Measurements from ENCODE around the gene SPECC1. TPM values are rescaled to one million over a fixed set of nuclear protein-coding genes. Genes with fewer than 3 reads are reported as not detected.

SPECC1 gene
- total and polyA plus RNA-seq, 2 of the 13 experiments (the other 11 are each of a cell fraction or from before 2014, with no cell fraction given): 2.3 to 6.9 TPM

GRCh38 chr17:19977293-19978208, 31.6 kb upstream of the SPECC1 start, which contains the start of gene AKAP10 (continued):
- TF ChIP-seq E2F2 (CRISPR knock-in tag; IDR thresholded peaks at IDR 0.05; ENCODE audit: borderline replicate concordance): peak; percentile 54; the same call in 1 of the 2 replicates
- TF ChIP-seq ZNF660 (CRISPR knock-in tag; IDR thresholded peaks at IDR 0.05; ENCODE audit: borderline replicate concordance, low read depth): no peak; the same call in 1 of the 2 replicates
- TF ChIP-seq ZNF891 (CRISPR knock-in tag; IDR thresholded peaks at IDR 0.05): peak; percentile 85
- TF ChIP-seq ZNF20 (CRISPR knock-in tag; IDR thresholded peaks at IDR 0.05): peak; percentile 60; the same call in 1 of the 2 replicates
- TF ChIP-seq TRIM22 (IDR thresholded peaks at IDR 0.05): no peak
- TF ChIP-seq IRF9 (CRISPR knock-in tag; IDR thresholded peaks at IDR 0.05; ENCODE audit: borderline replicate concordance): peak; percentile 35
- peak; percentile 90 for TF ChIP-seq IKZF4 (CRISPR knock-in tag; IDR thresholded peaks at IDR 0.05; ENCODE audit: borderline replicate concordance, low read depth, not compliant biosample characterization)
- no peak for TF ChIP-seq NFRKB (IDR thresholded peaks at IDR 0.05)
- TF ChIP-seq ZNF292 (CRISPR knock-in tag; IDR thresholded peaks at IDR 0.05; ENCODE audit: borderline replicate concordance, low read depth): peak; percentile 33; the same call in 1 of the 2 replicates
- 0 out of 2 replicates have a peak, but pooled peaks have one; percentile 35 for TF ChIP-seq KLF11 (CRISPR knock-in tag; IDR thresholded peaks at IDR 0.05)
- no peak; the same call in 1 of the 2 replicates for TF ChIP-seq SNAI1 (CRISPR knock-in tag; IDR thresholded peaks at IDR 0.05; ENCODE audit: borderline replicate concordance)
- TF ChIP-seq ZFP36 (IDR thresholded peaks at IDR 0.05; ENCODE audit: borderline replicate concordance, low read depth, low read length, partially characterized antibody): no peak
- TF ChIP-seq SMARCE1 (IDR thresholded peaks at IDR 0.05; ENCODE audit: borderline replicate concordance): no peak
- peak; percentile 36; the same call in 1 of the 2 replicates for TF ChIP-seq GATAD2A (CRISPR knock-in tag; IDR thresholded peaks at IDR 0.05)
- peak; percentile 89 for TF ChIP-seq ETV5 (CRISPR knock-in tag; IDR thresholded peaks at IDR 0.05; ENCODE audit: borderline replicate concordance)
- TF ChIP-seq ZNF576 (CRISPR knock-in tag; IDR thresholded peaks at IDR 0.05): no peak
- no peak for TF ChIP-seq ZNF75D (CRISPR knock-in tag; IDR thresholded peaks at IDR 0.05; ENCODE audit: borderline replicate concordance)
- TF ChIP-seq ZNF224 (CRISPR knock-in tag; IDR thresholded peaks at IDR 0.05): peak; percentile 97
- TF ChIP-seq ZBTB4 (CRISPR knock-in tag; IDR thresholded peaks at IDR 0.05; ENCODE audit: borderline replicate concordance): no peak; the same call in 1 of the 2 replicates
- peak; percentile 78; the same call in 1 of the 2 replicates for TF ChIP-seq SAP130 (CRISPR knock-in tag; IDR thresholded peaks at IDR 0.05; ENCODE audit: low read depth)
- TF ChIP-seq CREBL2 (CRISPR knock-in tag; IDR thresholded peaks at IDR 0.05; ENCODE audit: borderline replicate concordance): peak; percentile 89; the same call in 1 of the 2 replicates
